GM12864 (cell line): ENCODE data around the gene C1orf167.

Experiments
- DNase-seq: peaks from one replicate; pipeline ENCODE4 v3.0.0-alpha.2; 2011; ENCODE audit warnings: low read depth
- H3K4me3 ChIP-seq: 2 replicates; pipeline ENCODE4 v1.5.1; 2011; ENCODE audit warnings: mild to moderate bottlenecking, low read depth, low read length, control low read depth
- CTCF ChIP-seq: IDR thresholded peaks from 2 replicates; pipeline ENCODE4 v1.5.1; 2011; ENCODE audit warnings: low read depth, mild to moderate bottlenecking, moderate library complexity, low read length, control low read depth, inconsistent platforms; ENCODE audit errors: missing control alignments

Gene C1orf167

GRCh38 chr1:11761988-11762406 is at the start of gene C1orf167:
Gene C1orf167 (plus strand): TSS chr1:11762193. CDS start chr1:11764401, 2,208 bp downstream.
- DNase-seq, result no peak
- H3K4me3 ChIP-seq, result no peak within 1 kb of the TSS
- TF ChIP-seq CTCF, result no peak

GRCh38 chr1:11712285-11712684 is 49.7 kb upstream of the C1orf167 start:
- no peak overlapping the region for H3K4me3 ChIP-seq
- no peak for TF ChIP-seq CTCF
- DNase-seq, result no peak

- no peak overlapping the region for H3K4me3 ChIP-seq
- no peak for TF ChIP-seq CTCF
- no peak for DNase-seq
Measured at GRCh38 chr1:11713095-11713494, 48.9 kb upstream of the C1orf167 start.

GRCh38 chr1:11714831-11715575 is 47.0 kb upstream of the C1orf167 start:
- no peak overlapping the region for H3K4me3 ChIP-seq
- TF ChIP-seq CTCF, result no peak
- DNase-seq, result no peak

- TF ChIP-seq CTCF, result peak; percentile 96
- peak overlapping the region; percentile 45 for H3K4me3 ChIP-seq
- DNase-seq, result peak; percentile 59
Measured at GRCh38 chr1:11719313-11720032, 42.5 kb upstream of the C1orf167 start.

GRCh38 chr1:11720033-11720376 is 42.0 kb upstream of the C1orf167 start:
- DNase-seq, result no peak
- no peak overlapping the region for H3K4me3 ChIP-seq
- TF ChIP-seq CTCF, result no peak

GRCh38 chr1:11720525-11720924 is 41.5 kb upstream of the C1orf167 start:
- TF ChIP-seq CTCF, result no peak
- H3K4me3 ChIP-seq, result no peak overlapping the region
- no peak for DNase-seq
